GM12891 (cell line): Measurements from ENCODE around the gene PCA3.

ENCODE experiments used
- DNase-seq: peaks from one replicate; pipeline ENCODE4 v3.0.0; 2011; ENCODE audit warnings: low spot score; ENCODE audit not compliant: insufficient read length
- FAIRE-seq: peaks from 2 replicates; lab custom pipeline; 2011; peaks lifted over from hg19 to GRCh38; lab: Jason Lieb, UNC
- PAX5 ChIP-seq: IDR thresholded peaks from 2 replicates; pipeline ENCODE4 v1.6.1; 2011; ENCODE audit warnings: low read length, moderate library complexity, mild to moderate bottlenecking; ENCODE audit not compliant: insufficient read depth, severe bottlenecking
- POLR2A ChIP-seq: IDR thresholded peaks from 2 replicates; pipeline ENCODE4 v1.6.1; 2011; ENCODE audit warnings: low read depth, low read length, control low read depth
- POLR2AphosphoS5 ChIP-seq: IDR thresholded peaks from 2 replicates; pipeline ENCODE4 v1.6.1; 2011; ENCODE audit warnings: low read depth, low read length, control low read depth
- POU2F2 ChIP-seq: IDR thresholded peaks from 2 replicates; pipeline ENCODE4 v1.6.1; 2011; ENCODE audit warnings: low read depth, mild to moderate bottlenecking, control low read depth, low read length, moderate library complexity
- SPI1 ChIP-seq: IDR thresholded peaks from 2 replicates; pipeline ENCODE4 v1.6.1; 2011; ENCODE audit warnings: low read depth, low read length, control low read depth
- TAF1 ChIP-seq: IDR thresholded peaks from 2 replicates; pipeline ENCODE4 v1.6.1; 2011; ENCODE audit warnings: low read depth, low read length, control low read depth

PCA3 gene

DNA sequence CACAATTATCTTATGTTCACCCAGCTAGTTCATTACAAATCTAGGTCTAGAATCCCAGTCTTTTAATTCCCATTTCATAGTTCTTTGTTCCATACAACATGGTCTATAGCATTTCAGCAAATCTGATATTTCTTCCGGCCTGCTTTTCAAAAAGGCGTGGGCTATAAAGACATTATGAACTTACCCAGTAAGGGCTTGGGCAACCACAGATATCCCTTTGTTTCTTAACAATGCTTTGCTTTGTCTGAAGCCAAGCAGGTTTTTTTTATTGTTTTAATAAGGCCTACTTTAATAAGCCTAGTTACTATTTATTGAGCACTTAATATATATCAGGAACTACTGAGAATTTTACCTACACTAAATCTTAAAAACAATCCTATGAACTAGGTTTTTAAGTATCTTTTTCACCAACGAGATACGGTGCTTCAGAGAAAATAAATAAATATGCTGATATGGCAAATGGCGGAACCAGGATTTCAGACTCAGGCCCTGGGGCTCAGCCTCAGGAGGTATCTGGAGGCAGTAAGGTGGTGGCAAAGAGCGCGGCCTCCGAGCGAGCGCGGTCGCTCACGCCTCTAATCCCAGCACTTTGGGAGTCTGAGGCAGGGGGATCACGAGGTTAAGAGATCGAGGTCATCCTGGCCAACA, 29.7 kb downstream of the PCA3 start:
- FAIRE-seq (no peak), DNase-seq (no peak)
- TF ChIP-seq SPI1 (no peak), TAF1 (no peak), POLR2AphosphoS5 (no peak), PAX5 (no peak), POU2F2 (no peak), POLR2A (no peak)

DNA sequence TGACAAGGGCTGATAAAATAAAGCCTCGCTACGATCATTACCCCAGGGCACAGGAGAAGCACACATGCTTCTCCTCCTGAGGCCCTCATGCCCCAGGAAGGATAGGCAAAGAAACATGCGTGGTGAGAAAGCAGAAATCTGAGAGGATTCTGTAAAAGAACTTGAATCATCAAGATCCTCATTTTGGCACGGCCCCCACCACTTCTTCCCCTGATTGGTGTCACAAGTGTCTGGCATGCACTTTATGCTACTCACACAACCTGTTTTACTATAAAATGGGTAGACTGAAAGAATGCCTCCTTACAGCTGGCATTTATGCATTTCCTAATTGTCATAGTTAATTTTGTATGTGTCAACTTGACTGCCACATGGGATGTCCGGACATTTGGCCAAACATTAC, 32.1 kb downstream of the PCA3 start:
- DNase-seq: no peak
- TF ChIP-seq TAF1 (no peak), SPI1 (no peak), POLR2A (no peak), PAX5 (no peak), POU2F2 (no peak), POLR2AphosphoS5 (no peak)
- FAIRE-seq: no peak

DNA sequence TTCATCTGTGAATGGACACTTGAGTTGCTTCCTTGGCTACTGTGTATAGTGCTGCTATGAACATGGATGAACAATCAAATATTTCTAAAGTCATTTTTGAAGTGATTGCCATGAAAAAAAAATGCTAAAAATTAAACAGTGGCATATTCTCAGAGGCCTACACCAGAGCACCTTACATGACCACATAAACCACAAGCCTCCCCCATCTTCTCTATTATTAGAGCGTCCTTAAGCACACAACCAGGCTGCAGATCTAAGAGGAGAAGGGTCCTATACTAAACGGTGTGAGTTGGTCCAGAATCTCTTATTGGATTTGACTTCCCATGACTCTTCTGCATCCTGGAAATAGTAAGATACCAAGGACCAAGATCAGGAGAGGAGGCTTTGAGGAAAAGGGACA, 34.3 kb downstream of the PCA3 start:
- peak; percentile 5 for DNase-seq

DNA sequence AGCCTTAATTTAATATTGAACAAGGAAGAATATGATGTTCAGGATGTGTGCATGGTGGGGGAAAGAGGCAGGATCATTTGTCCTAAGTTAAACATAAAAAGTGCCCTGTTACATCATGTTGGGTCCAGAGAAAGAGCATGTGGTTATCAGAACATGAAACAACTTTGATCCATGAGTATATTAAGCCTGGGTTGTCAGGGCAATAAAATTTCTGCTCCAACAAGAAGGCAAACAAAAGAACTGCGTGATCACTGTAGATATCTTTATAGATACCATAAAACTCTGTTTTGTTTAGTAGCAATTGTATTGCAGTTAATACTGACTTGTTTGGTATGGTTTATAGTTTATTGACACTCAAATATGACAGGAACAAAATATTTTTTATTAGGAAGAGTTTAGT, 35.2 kb downstream of the PCA3 start:
- FAIRE-seq (no peak), DNase-seq (no peak)
- TF ChIP-seq POU2F2: no peak
- TF ChIP-seq POLR2A: no peak
- no peak for TF ChIP-seq TAF1
- TF ChIP-seq PAX5: no peak
- no peak for TF ChIP-seq POLR2AphosphoS5
- no peak for TF ChIP-seq SPI1

More for the DNA sequence above, 34.3 kb downstream of the PCA3 start:
- TF ChIP-seq POLR2A (no peak), POLR2AphosphoS5 (no peak), TAF1 (no peak), SPI1 (no peak), PAX5 (no peak), POU2F2 (no peak)
- FAIRE-seq: no peak

DNA sequence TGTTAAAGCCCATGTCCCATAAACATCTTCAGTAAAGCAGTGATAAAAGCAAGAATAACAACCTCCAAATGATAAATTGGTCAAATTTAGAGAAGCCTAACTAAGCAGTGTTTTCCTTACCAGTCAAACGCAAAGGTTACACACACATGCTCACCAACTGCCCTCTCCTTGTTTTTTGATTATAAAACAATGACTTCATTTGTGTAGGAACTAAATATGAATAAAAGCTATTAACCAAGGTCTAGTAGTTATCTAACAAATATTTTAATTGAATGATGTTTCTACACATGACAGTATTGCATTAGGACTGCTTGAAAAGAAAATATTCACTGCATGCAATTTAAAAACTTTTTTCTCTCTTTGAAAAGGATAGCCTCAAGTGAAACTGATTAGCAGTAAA, 36.7 kb downstream of the PCA3 start:
- no peak for FAIRE-seq
- DNase-seq: no peak
- TF ChIP-seq TAF1: no peak
- no peak for TF ChIP-seq SPI1
- TF ChIP-seq POU2F2: no peak
- TF ChIP-seq POLR2AphosphoS5: no peak
- TF ChIP-seq POLR2A: no peak
- no peak for TF ChIP-seq PAX5

DNA sequence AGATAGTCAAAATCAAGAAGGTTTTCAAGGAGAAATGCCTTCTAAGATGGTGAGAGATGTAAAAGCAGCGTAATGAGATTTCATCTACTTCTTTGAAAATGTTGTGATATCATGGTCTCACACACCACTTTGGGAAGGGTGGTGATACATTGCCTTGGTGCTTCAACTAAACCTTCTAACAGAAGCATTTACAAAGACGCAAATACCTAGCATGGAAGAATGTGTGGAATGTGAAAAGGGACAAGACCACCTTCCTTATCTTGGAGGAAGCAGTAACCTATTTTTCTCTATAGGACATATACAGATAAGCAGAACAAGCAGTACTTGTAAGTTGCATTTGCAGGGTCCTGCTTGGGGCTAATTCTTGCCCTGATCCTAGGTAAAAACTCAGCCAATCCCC, 38.8 kb downstream of the PCA3 start:
- no peak for DNase-seq
- TF ChIP-seq SPI1 (no peak), TAF1 (no peak), POU2F2 (no peak), PAX5 (no peak), POLR2AphosphoS5 (no peak), POLR2A (no peak)
- FAIRE-seq: no peak

DNA sequence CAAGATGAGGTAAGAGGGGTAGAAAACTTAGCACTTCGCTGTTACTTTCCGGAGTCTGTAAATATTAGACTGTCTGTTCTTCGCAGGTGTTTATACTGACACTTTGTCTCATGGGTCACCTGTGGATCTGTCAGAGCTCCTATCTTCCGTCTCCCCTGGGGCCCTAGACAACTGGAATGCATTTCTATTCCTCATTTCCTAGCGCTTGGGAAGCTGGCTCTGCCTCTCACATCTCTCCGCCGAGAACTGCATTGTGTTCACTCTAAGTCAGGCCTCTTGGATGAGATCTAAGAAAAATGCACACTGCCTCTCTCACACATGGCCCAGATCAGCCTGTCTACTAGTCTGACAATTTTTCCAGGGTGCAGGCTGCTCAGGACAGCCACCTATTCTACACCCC, 39.5 kb downstream of the PCA3 start:
- FAIRE-seq: no peak
- TF ChIP-seq TAF1: no peak
- no peak for TF ChIP-seq SPI1
- TF ChIP-seq POLR2AphosphoS5: no peak
- TF ChIP-seq POLR2A: no peak
- TF ChIP-seq PAX5: no peak
- no peak for TF ChIP-seq POU2F2
- no peak for DNase-seq

DNA sequence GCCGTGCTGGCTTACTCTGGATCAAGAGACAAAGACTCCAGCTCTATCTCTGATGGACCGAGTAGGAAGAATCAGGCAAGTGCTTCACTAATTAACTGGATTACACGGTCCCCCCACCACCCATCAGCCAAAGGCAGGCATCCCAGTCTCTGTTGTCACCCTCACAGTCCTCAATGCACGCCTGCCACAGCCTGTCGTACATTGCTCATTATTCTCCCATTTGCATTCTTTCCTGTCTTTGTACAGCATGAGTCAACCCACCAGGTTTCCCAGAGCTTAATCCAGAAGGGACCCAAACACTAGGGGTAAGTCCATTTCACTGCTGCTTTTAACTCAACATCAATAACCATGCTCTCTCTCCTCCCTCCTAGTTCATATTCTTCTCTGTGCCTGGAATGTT, 44.4 kb downstream of the PCA3 start:
- no peak for DNase-seq
- TF ChIP-seq SPI1 (no peak), PAX5 (no peak), POLR2A (no peak), POU2F2 (no peak), POLR2AphosphoS5 (no peak), TAF1 (no peak)
- no peak for FAIRE-seq

DNA sequence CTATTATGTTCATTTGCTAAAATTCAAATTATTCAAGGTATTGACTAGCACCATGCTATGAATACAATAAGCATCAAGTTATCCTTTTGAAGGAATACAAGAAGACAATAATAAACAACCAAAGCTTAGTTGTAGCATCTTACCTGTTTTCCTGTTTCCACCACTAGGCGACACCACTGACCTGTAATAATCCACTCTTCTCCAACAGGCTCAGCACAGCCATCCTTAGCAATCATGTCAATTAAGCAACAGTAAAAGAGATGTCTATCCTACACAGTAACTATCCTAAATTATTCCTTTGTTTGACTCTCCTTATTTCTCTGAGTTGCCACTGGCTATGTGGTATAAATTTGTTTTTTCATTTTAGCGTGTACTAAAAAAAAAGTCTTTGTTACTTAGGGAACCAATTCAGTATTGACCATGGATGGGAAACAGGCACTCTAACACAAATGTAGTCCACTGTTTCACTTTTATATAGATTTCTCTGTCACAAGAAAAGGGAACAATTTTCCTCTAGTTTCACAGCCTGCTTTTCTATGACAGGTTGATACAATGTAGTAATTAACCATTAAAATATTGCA, 46.2 kb downstream of the PCA3 start:
- no peak for TF ChIP-seq SPI1
- no peak for TF ChIP-seq PAX5
- TF ChIP-seq POLR2AphosphoS5: no peak
- no peak for TF ChIP-seq POU2F2
- TF ChIP-seq TAF1: no peak
- no peak for TF ChIP-seq POLR2A
- FAIRE-seq (peak; percentile 80), DNase-seq (peak; percentile 19)

DNA sequence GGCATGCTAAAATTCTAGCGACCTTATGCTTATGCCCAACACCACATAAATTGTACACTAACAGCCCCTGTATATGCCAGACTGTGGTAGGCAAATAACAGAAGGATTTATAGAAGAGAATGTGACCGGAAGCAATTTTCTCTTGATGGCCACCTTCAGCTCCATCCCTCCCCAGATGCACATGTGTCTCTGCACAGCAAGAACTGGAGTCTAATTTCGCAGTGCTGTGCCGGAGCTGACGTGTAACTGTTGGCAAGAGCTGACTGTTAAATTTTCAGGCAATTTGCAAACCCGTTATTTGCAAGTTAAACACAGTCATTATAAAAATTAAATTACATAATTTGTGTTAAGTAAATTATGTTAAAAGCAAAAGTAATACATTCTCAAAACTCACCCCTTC, 48.4 kb downstream of the PCA3 start:
- TF ChIP-seq PAX5 (no peak), POLR2AphosphoS5 (no peak)

More for the DNA sequence above, 48.4 kb downstream of the PCA3 start:
- DNase-seq (no peak), FAIRE-seq (no peak)
